Transverse colon (tissue), 4 donors: ENCODE results near the gene SMAP2. TPM values are rescaled to one million over a fixed set of nuclear protein-coding genes. Genes with fewer than 3 reads are reported as not detected.

Experiments
- DNase-seq: peaks from one replicate; pipeline ENCODE4 v3.0.0-alpha.2; 2019
- H3K27ac ChIP-seq, 4 donors: fragments of 200-600 bp; sonication (generic); 2 replicates each; pipeline ENCODE4 v1.5.1; 2016 to 2018; ENCODE audit warnings: inconsistent platforms in 4 of 4
- H3K27me3 ChIP-seq: fragments of 200-600 bp; sonication (generic); 2 replicates; pipeline ENCODE4 v1.5.1; 2017; ENCODE audit warnings: inconsistent platforms
- H3K36me3 ChIP-seq, 4 donors: fragments of 200-600 bp; sonication (generic); 2 replicates each; pipeline ENCODE4 v1.5.1; 2017 to 2019; ENCODE audit warnings: inconsistent platforms in 4 of 4
- H3K4me1 ChIP-seq, 4 donors: fragments of 200-600 bp; sonication (generic); 2 replicates each; pipeline ENCODE4 v1.5.1; 2017 to 2020; ENCODE audit warnings: inconsistent platforms in 4 of 4
- H3K4me3 ChIP-seq, 4 donors: fragments of 200-600 bp; sonication (generic); 1 replicate in 1 of 4; 2 replicates in 3 of 4; pipeline versions ENCODE4 v1.5.1 to v1.6.1; 2017 to 2019; ENCODE audit warnings: inconsistent platforms in 4 of 4
- H3K9me3 ChIP-seq, 2 donors: fragments of 200-600 bp; sonication (generic); 2 replicates each; pipeline ENCODE4 v1.5.1; 2017 to 2019; ENCODE audit warnings: inconsistent platforms in 2 of 2
- CTCF ChIP-seq, 5 experiments: fragments of 200-600 bp in 3 of 5; fragments of 450-650 bp in 2 of 5; sonication (generic) in 3 of 5; IDR thresholded peaks; 1 replicate in 2 of 5; 2 replicates in 3 of 5; pipeline ENCODE4 v1.5.1; 2016 to 2017; ENCODE audit warnings: antibody characterized with exemption in 5 of 5, inconsistent platforms in 3 of 5, mild to moderate bottlenecking in 2 of 5, moderate library complexity in 1 of 5
- EP300 ChIP-seq: sonication (generic); formaldehyde crosslinking; IDR thresholded peaks from one replicate; pipeline ENCODE4 v1.6.1; 2017; ENCODE audit warnings: antibody characterized with exemption, low read depth
- POLR2A ChIP-seq: fragments of 450-650 bp; IDR thresholded peaks from one replicate; pipeline ENCODE4 v1.6.1; 2016; ENCODE audit warnings: antibody characterized with exemption, mild to moderate bottlenecking, moderate library complexity
- POLR2AphosphoS5 ChIP-seq, 3 donors: sonication (generic); formaldehyde crosslinking; IDR thresholded peaks; one replicate each; pipeline ENCODE4 v1.6.1; 2016; ENCODE audit warnings: antibody characterized with exemption in 3 of 3
- WGBS, 2 donors: methylation state at CpG; one replicate each; pipeline ENCODE4 v1.1.5; 2018; ENCODE audit warnings: low coverage in 1 of 2; 5-methylcytosine and 5-hydroxymethylcytosine counted together
- in situ Hi-C, 4 donors: fragments of 200-750 bp; cut with MboI; loops; one replicate each; pipeline versions ENCODE4 v1.15.0 to v1.15.1; 2017; ENCODE audit warnings: low sequenced_read_pairs in 3 of 4, low pct_ligation_motif_present in 1 of 4, low pct_unique_long_range_greater_than_20kb in 1 of 4
- intact Hi-C: fragments of 100-400 bp; cut with DNase I; formaldehyde crosslinking; loops from one replicate; pipeline ENCODE4 v1.15.1; 2023; ENCODE audit warnings: low total_unique reads
- total RNA-seq, 4 donors: library from RNA; depleted of rRNA; stranded (reverse); fragments of >200 nt; gene quantifications; one replicate each; pipeline ENCODE4 v1.1.0, GENCODE V29; 2016

SMAP2 gene
- total RNA-seq, 4 donors from 2014 or later: 20.1 to 47.0 (median 33.8) TPM

GRCh38 chr1:40372658-40373322 lies 737 bp upstream of the SMAP2 start:
- H3K27ac ChIP-seq: peak overlapping the region in 1 of 4 donors; percentile 94
- in situ Hi-C loops: no loop called here
- TF ChIP-seq POLR2A (no peak), CTCF (IDR thresholded peaks at IDR 0.05) (no peak), EP300 (no peak), POLR2AphosphoS5 (IDR thresholded peaks at IDR 0.05) (no peak)

GRCh38 chr1:40377512-40377911 lies 4.0 kb downstream of the SMAP2 start:
- Histone ChIP-seq H3K9me3 (no peaks in the 10 kb centered on the region), H3K36me3 (no peaks in the 10 kb centered on the region), H3K27me3 (no peaks in the 10 kb centered on the region), H3K4me3 (peak overlapping the region in 1 of 4 donors; percentile 1), H3K27ac (peak overlapping the region in 2 of 4 donors; percentile 29 to 94), H3K4me1 (peaks cover 3 to 32% (median 8%) of the 10 kb centered on the region in 4 donors)
- no peak for DNase-seq
- intact Hi-C loops: no loop called here
- in situ Hi-C loops: no loop called here
- TF ChIP-seq POLR2A (no peak), POLR2AphosphoS5 (IDR thresholded peaks at IDR 0.05) (no peak), EP300 (no peak), CTCF (IDR thresholded peaks at IDR 0.05) (no peak)
- 82% methylated on average over 1 of the region's 1 CpG; no CpG with 5 or more reads in 1 of the 2 donors for WGBS, 2 donors

More at GRCh38 chr1:40372658-40373322, 737 bp upstream of the SMAP2 start:
- intact Hi-C loops: no loop called here
- Histone ChIP-seq H3K4me1 (peaks cover 3 to 16% (median 4%) of the 10 kb centered on the region in 4 donors), H3K36me3 (no peaks in the 10 kb centered on the region), H3K27me3 (no peaks in the 10 kb centered on the region), H3K9me3 (no peaks in the 10 kb centered on the region), H3K4me3 (peak overlapping the region in 1 of 4 donors; percentile 99)
- WGBS, 2 donors: 35 to 50% methylated on average over 5 to 6 of the region's 6 CpGs
- no peak for DNase-seq

GRCh38 chr1:40379785-40380452 lies 6.4 kb downstream of the SMAP2 start:
- Histone ChIP-seq H3K4me3 (no peak overlapping the region), H3K4me1 (peaks cover 12 to 49% (median 23%) of the 10 kb centered on the region in 4 donors), H3K36me3 (no peaks in the 10 kb centered on the region), H3K27ac (peak overlapping the region; percentile 81 to 90 (median 84)), H3K9me3 (no peaks in the 10 kb centered on the region), H3K27me3 (no peaks in the 10 kb centered on the region)
- 0 to 43% methylated on average over 1 of the region's 1 CpG for WGBS, 2 donors
- intact Hi-C loops: no loop called here
- TF ChIP-seq POLR2A (no peak), POLR2AphosphoS5 (IDR thresholded peaks at IDR 0.05) (no peak), CTCF (IDR thresholded peaks at IDR 0.05) (no peak), EP300 (no peak)
- in situ Hi-C loops: no loop called here
- no peak for DNase-seq

GRCh38 chr1:40380817-40381216 lies 7.3 kb downstream of the SMAP2 start:
- DNase-seq: no peak
- Histone ChIP-seq H3K27me3 (no peaks in the 10 kb centered on the region), H3K4me1 (peaks cover 12 to 54% (median 30%) of the 10 kb centered on the region in 4 donors), H3K27ac (peak overlapping the region; percentile 81 to 90 (median 84)), H3K9me3 (no peaks in the 10 kb centered on the region), H3K36me3 (no peaks in the 10 kb centered on the region), H3K4me3 (peak overlapping the region in 1 of 4 donors; percentile 9)
- in situ Hi-C loops (no loop called here), intact Hi-C loops (no loop called here)
- 81 to 82% methylated on average over 4 of the region's 4 CpGs for WGBS, 2 donors
- TF ChIP-seq POLR2A (no peak), EP300 (no peak), CTCF (IDR thresholded peaks at IDR 0.05) (no peak), POLR2AphosphoS5 (IDR thresholded peaks at IDR 0.05) (no peak)
